Hematopoietic multipotent progenitor cell treated with erythropoietin and hydrocortisone succinate and interleukin-3 and kit ligand, for 4 days (in vitro differentiated cells): ENCODE measurements around the gene TAF6.
"Not testable (repeated sequence)": the region's sequence is repeated elsewhere in the genome, so short reads cannot be mapped to it uniquely, and the experiment has no call there.

Experiments used
- DNase-seq: peaks from one replicate; pipeline ENCODE4 v3.0.0-alpha.2; 2015

TAF6 gene

GRCh38 chr7:100152404-100152803 lies 33.2 kb upstream of the TAF6 start:
- peak; percentile 77 for DNase-seq

DNA sequence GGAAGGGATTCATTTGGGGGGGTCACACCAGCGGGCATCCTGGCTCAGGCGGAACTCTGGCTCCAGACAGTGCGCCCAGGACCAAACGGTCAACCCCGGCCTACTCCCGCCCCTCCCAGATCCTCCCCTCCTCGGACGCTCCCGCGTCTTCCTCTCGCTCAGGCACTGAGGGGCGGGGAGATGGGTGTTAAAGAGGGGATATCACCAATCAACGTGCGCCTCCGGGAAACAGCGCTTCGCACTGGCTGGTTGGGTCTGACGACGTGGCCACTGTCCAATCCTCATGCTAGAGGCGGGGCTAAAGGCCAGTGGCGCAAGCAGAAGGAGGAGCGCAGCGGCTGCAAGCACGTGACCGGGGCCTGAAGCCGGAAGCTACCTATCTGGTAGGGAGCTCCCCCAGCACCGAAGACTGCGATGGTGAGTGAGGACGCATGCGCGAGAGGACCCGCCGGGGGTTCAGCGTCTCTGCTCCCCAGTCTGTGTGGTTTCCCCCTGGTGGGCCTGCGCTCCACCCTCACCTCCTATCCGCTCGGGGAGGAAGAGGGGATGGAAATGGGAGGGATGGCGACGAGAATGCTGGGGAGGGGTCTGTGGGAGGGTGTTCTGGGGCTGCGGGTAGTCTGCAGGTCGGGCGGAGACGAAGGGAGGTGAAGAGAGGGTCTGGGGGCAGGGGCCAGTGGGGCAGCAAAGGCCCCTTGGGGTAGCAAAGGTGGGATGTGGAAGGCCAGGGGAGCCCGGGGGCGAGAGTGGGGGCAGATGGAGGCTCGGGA lies 29.6 kb upstream of the TAF6 start, which contains the start of gene LAMTOR4:
Gene LAMTOR4, plus strand, starts transcription at position 360 of the 770 bp plus-strand sequence. Its CDS starts 55 bp downstream, at position 415.
- DNase-seq = peak; percentile 100

DNA sequence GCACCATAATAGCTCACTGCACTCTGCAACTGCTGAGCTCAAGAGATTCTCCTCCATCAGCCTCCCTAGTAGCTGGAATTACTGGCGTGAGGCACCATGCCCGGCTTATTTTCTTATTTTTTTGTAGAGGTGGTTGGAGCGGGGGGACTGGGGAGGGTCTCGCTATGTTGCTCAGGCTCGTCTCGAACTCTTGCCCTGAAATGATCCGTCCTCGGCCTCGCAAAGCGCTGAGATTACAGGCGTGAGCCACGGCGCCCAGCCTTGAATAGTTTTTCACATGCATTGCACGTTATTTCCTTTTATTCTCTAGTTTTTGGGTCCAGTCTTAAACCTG lies 29.0 kb upstream of the TAF6 start:
- no peak for DNase-seq

DNA sequence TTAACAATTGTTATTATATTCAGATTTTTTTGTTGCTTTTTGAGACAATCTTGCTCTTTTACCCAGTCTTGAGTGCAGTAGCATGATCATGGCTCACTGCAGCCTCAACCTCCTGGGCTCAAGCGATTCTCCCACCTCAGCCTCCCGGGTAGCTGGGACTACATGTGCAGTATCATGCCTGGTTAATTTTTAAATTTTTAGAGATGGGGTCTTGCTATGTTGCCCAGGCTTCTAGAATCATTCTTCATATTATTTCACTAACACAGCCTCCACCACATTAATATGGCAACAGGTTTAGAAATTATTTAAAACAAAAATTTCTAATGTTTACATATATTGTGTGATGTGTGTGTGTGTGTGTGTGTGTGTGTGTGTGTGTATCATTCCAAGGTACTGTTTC lies 28.1 kb upstream of the TAF6 start:
- DNase-seq = no peak

DNA sequence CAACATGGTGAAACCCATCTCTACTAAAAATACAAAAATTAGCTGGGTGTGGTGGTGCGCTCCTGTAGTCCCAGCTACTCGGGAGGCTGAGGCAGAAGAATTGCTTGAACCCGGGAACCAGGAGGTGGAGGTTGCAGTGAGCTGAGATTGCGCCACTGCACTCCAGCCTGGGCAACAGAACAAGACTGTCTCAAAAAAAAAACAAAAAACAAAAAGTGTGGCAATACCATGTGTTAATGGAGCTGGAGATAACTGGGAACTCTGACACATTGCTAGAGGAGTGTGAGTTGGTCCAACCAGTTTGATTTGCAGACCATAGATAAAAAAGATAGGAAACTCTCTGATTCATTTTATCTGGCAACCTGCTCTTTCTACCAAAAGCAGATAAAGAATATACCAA lies 27.2 kb upstream of the TAF6 start:
- peak; percentile 68 for DNase-seq

GRCh38 chr7:100142461-100142860 lies 23.3 kb upstream of the TAF6 start:
- no peak for DNase-seq

DNA sequence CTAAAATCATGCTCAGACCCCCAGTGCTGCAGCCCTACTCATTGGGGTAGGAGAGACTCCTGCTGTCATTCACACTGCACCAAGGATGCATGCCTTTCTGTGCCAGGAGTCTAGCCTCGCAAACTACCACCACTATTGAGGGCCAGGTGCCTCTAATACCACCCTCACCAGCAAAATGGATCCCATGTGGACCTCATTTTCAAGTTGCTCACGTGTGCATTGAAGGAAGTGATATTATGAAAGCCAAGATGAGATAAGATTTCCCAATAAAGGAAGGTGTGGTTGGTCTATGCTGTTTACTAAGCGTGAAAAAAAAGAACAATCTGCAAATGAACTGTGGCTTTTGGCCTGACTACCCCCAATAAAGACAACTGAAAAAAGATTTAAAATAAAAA lies 22.4 kb upstream of the TAF6 start:
- DNase-seq = peak; percentile 60

DNA sequence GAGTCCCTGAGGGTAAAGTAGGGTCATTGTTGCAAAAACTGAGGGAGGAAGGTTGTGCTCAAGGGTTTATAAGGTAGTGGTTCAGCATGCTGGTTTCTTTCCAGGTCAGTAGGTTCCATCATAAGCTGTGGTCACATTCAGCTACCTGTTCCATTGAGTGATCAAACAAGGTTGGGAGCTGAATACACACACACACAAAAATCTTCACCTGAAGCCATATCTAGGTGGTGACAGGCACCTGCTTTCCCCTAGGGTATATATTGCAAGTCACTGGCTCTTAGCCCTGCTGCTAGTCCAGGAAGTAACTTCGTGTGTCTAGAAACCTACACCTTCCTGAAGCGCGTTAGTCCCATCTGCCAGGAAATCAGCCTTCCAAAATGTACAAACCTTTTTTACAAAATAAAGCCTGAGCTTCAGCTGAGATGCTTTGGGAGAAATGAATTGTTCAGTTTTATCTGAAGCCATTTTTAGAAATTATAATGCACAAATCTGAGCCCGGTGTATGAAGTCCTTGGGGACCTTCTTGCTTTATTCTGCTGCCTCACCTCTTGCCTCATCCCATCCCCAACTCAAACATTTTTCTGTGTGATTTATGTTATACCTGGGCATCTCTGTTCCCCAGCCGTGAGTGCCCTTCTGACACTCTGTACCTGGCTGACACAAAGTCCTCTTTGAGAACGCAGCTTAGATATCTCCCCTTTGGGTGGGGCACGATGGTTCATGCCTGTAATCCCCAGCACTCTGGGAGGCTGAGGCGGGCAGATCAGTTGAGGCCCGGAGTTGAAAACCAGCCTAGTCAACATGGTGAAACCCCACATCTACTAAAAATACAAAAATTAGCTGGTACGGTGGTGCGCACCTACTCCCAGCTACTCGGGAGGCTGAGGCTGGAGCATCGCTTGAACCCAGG lies 18.9 kb upstream of the TAF6 start:
- no peak for DNase-seq

GRCh38 chr7:100132697-100133151 lies 13.6 kb upstream of the TAF6 start:
- peak; percentile 84 for DNase-seq

- no peak for DNase-seq
Observed at GRCh38 chr7:100132126-100132525, 13.0 kb upstream of the TAF6 start.

DNA sequence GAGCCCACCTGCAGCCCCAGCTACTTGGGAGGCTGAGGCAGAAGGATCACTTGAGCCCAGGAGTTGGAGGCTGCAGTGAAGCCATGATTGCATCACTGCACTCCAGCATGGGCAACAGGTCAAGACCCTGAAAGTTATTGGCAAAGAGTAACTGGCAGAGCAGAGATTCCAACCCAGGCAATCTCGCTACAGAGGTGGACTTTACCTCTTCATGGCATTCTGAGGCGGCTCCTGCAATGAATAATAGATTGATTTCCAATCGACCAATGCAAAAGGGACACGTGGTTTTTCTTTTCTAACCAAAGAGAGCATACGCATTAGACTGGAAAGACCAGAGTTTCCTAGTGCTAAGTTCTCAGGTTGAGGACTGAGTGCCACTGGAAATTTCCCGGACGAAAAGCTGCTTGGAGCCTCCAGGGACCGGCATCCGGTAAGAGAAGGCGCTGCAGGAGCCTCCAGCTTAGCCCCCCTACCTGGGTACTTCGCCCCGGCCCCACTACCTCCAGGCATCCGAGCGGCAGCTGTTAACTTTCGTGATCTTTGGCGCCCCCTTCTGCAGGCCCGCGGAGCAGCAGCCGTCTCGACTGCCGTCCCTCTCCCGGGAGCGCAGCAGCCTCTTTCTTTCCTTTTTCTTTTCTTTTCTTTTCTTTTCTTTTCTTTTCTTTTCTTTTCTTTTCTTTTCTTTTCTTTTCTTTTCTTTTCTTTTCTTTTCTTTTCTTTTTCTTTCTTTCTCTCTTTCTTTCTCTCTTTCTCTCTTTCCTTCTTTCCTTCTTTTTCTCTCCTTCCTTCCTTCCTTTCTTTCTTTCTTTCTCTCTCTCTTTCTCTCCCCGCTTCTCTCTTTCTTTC lies 11.7 kb upstream of the TAF6 start:
- peak; percentile 85 for DNase-seq

DNA sequence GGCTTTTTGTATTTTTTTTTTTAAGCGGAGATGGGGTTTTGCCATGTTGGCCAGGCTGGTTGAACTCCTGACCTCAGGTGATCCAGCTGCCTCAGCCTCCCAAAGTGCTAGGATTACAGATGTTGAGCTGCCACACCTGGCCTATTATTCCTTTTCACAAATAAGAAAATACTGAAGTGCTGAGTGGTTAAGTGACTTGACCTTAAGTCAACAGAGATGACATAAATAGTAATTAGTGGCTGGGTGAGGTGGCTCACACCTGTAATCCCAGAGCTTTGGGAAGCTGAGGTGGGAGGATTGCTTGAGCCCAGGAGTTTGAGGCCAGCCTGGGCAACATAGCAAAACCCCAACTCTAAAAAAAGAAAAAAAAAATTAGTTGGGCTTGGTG lies 11.1 kb upstream of the TAF6 start:
- DNase-seq = not testable (repeated sequence)

DNA sequence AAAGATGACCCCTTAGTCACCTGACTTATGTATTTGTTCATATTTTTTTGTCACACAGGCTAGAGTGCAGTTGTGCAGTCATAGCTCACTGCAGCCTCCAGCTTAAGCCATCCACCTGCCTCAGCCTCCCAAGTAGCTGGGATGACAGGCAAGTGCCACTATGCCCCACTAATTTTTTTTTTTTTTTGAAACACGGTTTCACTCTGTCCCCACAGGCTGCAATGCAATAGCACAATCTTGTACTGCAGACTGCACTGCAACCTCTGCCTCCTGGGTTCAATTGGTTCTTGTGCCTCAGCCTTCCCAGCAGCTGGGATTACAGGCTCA lies 9.4 kb upstream of the TAF6 start:
- no peak for DNase-seq

- DNase-seq = peak; percentile 69
Observed at GRCh38 chr7:100127866-100128636, 8.9 kb upstream of the TAF6 start.

DNA sequence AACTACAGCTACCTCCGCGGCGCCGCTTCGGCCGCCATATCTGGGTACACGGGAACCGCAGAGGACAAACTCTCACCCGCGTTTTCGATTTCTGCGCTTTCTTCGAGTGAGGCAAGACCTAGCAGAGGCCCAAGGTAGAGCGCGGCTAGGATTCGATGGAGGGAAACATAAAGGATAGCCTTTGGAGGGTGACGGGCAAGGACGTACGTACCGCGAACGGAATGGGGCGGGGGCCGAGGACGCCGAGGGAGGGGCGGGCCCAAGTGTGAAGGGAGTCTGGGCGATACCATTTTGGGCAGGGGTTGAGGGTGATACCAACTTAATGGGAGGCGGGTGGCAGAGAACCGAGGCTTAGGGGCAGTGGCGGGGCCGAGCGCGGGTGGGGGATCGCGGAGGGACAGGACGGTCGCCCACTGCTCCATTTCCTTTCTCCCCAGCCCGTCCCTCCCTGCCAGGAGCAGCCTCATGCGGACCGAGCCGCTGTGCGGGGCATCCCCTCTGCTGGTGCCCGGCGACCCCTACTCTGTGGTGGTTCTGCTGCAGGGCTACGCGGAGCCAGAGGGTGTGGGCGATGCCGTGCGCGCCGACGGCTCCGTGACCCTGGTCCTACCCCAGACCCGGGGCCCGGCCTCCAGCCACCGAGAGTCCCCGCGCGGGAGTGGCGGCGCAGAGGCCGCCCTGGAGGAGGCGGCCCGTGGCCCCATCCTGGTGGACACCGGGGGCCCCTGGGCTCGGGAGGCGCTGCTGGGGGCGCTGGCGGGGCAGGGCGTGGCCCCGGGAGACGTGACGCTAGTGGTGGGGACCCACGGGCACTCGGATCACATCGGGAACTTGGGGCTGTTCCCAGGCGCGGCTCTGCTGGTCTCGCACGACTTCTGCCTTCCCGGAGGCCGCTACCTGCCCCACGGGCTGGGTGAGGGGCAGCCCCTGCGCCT lies 8.0 kb upstream of the TAF6 start, which contains the start of gene MBLAC1:
Gene MBLAC1, plus strand, starts transcription at position 37 of the 935 bp plus-strand sequence. Its CDS starts 429 bp downstream, at position 466.
- DNase-seq = peak; percentile 96

- DNase-seq = no peak
Observed at GRCh38 chr7:100126239-100126930, 7.2 kb upstream of the TAF6 start.

GRCh38 chr7:100124301-100125230 lies 5.4 kb upstream of the TAF6 start:
- DNase-seq = peak; percentile 51

- DNase-seq = peak; percentile 90
Observed at GRCh38 chr7:100122568-100122967, 3.4 kb upstream of the TAF6 start.

DNA sequence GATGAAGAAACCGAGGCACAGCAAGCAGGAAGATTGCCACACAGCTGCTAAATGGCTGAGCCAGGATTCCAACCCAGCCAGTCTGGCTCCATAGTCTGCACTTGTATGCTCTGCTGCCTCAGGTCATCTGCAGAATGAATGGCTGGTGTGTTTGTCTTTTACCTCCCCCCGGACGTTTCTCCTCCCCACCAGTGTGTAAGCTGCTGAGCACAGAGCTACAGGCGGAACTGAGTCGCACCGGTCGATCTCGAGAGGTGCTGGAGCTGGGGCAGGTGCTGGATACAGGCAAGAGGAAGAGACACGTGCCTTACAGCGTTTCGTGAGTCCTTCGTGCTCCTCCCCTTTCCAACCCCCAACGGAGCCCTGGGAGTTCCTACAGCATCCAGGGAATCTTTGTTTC lies 2.9 kb upstream of the TAF6 start:
- no peak for DNase-seq
